Hindlimb muscle (tissue), 1 donor: ENCODE measurements around the gene TRIM2. TPM values are rescaled to one million over a fixed set of nuclear protein-coding genes. Genes with fewer than 3 reads are reported as not detected.
A peak's percentile ranks its signal among the peaks of the same experiment; 100 is the strongest.

Experiments
- DNase-seq: peaks from one replicate; pipeline ENCODE4 v3.0.0-alpha.2; 2013
- polyA plus RNA-seq: library from polyadenylated mRNA; unstranded; fragments of 120-200 nt; gene quantifications from one replicate; pipeline ENCODE4 v1.2.1, GENCODE V29; 2013; ENCODE audit not compliant: insufficient read length

TRIM2 gene
- polyA plus RNA-seq, 1 donor = 18.7 TPM

DNA sequence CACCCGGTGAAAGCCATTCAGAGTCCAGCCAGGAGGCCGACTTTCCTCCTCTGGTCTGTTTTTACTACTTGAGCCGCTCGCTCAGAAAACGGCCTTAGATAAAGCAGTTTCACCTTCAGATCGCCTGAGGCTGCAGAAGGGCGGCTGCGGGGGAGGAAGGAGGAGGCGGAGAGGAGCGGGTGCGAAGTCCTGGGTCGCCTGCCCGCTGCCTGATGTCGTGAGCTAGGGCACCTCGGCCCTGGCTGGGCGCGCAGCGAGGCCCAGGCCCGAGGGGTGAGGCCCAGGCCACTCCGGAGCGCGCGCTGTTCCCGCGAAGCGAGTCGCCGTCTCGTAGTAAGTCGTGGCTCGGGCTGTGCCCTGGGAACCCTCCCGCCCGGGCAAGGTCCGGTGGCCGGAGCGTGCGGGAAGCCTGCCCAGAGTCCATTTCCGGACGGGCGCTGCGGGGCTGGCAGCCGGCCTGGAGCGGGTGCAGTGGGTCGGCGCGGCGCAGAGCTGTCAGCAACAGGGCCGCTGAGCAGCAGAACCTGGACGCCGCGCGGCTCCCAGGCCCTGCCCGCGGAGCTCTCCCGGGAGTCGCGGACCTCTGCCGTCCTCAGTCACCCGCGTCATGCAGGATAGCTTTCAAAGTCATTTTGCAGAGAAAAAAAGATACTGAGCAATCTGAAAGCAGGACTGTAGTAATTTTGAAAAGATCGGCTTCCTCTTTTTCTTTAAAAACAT is 18.6 kb downstream of the TRIM2 start:
- peak; percentile 63 for DNase-seq

DNA sequence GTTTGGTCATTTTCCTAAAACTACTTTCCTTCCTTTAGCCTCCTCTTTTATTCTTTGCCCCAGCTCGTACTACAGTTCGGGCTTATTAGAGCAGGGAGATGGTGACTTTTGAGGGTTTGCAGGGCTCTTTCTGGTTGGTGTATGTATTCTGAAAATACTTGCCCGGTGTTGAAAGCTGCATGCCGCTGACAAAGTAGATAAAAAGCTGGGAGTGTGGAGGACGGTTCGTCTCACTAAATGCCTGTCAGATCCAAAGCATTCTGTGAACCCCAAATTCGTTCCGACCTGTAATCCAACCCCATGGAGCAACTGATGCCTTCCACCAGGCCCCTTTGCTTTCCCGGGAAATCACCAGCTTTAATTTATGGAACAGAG is 19.2 kb downstream of the TRIM2 start:
- DNase-seq = no peak

DNA sequence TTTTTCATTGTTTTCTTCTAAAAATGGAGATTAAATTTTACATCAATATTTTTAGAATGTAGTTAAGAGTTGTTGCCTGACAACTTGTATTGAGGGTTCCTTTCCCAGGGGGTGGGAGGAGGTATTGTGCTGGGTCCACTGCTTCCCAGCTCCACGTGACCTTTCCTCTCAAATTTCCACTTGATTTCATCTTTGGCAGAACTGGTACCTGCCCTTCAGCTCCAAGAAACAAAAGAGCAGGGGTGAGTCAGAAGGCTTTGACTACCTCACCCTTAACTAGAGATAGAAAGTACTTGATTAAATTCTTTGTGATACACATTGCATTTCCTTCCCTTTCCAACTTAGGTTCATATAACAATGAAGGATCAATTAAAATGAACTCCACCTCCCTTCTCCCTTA is 19.7 kb downstream of the TRIM2 start:
- no peak for DNase-seq

DNA sequence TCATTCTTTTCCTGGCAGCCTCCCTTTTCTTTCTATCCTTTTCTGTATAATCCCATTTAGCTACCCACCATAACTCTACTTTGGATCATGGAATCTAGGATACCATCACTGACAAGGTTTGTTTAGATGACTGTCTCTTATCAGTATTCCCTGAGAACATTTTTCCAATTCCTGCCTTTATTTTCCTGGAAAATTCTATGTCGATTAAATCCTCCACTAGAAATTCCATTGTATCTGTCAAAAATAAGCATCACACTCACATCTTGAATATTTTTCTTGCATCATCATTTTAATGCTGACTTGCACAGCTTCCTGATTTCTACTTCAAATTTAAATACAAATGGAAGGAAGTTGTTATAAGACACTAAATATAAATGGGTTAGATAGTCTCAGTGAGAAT is 20.2 kb downstream of the TRIM2 start:
- DNase-seq = no peak

DNA sequence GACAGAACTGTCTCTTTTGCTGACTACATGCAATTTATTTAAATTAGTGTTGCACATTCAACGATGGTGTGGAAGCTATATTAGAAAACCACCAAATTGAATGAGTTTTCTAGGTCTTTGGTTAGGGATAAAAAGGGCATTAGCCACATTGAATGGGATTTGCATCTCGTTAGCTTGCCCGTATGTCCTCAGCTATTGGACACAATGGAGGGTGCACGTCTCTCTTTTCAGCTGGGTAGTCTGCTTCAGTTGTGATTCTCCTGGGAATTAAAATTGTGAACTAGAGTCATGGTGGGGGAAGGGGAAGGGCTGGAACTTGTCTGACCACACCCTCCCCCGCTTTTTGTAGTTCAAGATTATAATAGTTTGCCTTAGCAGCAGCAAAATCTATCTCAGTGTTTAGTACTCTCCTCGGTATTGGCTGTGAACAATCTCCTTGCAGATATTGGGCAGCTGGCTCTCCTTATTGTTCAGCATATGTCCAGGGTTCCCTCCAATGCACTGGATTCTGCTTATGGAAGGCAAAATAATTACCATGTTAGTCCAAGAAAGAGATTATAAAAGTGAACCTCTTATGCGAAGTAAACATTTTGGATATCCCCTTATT is 23.3 kb downstream of the TRIM2 start:
- DNase-seq = no peak

DNA sequence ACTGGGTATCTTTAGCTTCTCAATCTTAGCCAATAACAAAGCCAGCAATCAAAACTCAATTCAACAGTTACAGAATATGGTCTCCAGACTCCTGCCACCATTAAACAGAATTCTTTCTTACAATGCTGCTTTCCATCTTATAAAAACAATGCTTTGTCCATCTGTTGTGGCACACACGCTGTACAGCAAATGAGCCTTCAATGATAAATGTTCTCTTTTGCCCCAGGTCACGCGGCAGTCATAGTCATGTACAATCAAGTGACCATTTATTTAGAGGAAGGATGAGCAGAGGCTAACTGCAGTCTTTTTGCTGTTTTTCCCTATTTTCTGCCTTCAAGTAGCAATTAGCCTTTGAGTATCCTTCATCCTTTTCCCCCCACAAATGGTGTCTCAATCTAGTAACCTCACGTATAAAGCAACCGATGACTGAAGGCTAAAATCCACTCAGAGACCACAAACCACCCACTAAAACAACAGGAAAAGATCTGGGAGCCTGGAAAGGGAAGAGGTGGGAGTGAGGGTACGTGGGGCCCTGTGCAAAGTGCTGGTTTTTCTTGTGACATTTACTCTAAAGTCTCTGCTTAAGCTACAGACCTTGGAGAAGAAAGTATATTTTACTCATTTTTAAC is 24.4 kb downstream of the TRIM2 start:
- no peak for DNase-seq

DNA sequence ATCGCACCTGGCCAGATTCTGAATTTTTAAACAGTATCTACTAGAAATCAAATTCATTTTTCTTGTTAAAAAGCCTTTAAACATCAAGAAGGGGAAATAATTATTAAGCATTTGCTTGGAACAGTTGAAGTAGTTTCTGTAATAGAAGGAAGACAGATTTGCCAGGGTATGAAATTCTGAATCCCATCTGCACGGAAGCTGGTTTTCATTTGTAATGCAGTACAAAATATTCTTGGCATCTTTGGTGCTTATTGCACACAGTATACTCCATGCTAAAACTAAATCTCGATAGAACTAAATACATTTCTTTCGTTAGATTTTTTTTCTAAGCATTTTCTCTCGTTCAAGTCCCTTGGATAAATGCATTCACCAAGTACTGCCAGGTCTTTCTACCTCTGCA is 25.3 kb downstream of the TRIM2 start:
- DNase-seq = no peak

DNA sequence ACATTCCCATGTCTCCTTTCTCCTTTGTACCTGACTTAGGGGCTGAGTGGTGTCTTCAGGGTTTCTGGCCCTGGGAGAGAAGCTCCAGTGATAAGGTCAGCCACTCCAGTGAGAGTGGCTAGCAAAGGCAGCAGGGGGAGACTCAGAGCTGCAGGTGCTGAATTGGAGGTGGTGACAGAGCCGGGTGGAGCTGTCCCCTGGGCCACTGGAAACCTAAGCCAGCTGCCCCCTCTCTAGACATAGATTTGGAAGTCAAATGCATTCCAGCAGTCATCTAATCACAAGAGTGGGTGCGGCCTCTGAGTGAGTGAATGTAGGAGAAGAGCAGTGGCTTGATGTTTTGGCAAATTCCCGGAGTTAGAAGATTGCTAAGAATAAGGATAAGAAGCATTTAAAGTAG is 28.5 kb downstream of the TRIM2 start:
- DNase-seq = no peak

DNA sequence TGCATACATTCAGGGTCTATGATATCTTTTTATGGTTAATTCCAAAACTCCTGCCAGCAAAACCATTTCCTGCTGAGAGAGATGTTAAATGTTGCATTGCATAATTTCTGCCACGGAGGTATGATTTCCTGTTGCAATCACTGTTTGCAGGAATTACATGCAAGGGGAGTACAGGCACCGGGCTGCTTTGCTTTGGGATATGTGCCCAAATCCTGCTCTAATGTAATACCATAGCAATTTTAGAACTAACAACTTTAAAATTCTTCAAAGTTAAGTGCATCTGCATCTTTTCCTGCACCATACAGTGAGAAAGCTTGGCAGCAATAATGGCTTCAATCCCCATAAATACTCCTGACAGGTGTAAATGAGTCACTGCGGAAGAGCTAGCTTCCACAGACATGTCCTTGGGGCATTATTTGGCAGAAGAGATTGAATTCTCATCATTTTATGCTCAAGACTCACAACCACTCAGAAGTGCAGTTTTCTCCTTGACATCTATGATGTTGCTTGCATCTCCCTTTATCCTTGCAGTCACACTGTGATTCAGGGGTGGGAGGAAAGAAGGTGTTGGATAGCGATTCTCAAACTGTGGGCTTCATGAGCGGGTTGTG is 29.6 kb downstream of the TRIM2 start:
- DNase-seq = peak; percentile 64

- DNase-seq = no peak
Observed at GRCh38 chr4:153234885-153235284, 30.6 kb downstream of the TRIM2 start.

- DNase-seq = no peak
Observed at GRCh38 chr4:153238135-153238919, 34.1 kb downstream of the TRIM2 start.

- no peak for DNase-seq
Observed at GRCh38 chr4:153239409-153239808, 35.2 kb downstream of the TRIM2 start.

GRCh38 chr4:153241295-153241694 is 37.1 kb downstream of the TRIM2 start:
- no peak for DNase-seq

- no peak for DNase-seq
Observed at GRCh38 chr4:153241970-153242838, 38.0 kb downstream of the TRIM2 start.

DNA sequence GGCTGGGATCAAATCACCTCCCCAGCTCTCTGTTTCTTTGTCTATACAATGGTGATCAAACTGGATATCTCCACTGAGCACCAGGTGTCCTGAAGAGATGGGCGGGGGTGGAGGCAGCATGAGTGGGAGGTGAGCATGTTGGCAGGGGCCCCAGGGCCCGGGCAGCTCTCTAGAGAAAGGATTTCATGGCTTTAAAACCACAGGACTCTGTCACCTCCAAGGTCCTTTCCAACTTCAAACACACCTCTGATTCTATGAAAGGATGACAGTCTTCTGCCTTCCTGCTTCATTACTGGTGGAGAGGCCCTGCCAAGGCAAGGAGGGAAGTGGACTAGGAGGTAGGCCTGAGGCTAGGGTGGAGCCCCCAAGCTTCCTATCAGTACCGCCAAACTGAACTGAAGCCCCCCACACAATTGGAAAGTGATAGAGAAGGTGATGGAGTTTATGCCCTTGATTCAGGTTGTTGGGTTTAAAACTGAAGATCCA is 38.6 kb downstream of the TRIM2 start:
- no peak for DNase-seq

DNA sequence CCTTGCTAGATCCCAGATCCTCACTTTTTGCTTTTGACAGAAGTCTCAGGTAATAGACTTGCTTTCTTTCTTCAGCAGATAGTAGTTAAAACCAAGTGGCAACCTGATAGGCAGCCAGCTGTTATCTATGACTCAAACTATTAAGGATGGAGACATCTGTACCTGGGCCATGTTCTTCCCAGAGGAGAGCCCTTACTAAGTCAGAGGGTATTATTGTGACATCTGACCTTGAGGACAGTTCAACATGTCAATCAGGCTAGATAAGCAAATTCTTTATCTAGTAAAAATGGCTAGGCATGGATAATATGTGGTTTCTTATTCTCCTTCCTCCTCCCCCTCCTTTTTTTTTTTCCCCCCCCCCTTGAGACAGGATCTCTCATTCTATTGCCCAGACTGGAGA is 39.2 kb downstream of the TRIM2 start:
- no peak for DNase-seq

DNA sequence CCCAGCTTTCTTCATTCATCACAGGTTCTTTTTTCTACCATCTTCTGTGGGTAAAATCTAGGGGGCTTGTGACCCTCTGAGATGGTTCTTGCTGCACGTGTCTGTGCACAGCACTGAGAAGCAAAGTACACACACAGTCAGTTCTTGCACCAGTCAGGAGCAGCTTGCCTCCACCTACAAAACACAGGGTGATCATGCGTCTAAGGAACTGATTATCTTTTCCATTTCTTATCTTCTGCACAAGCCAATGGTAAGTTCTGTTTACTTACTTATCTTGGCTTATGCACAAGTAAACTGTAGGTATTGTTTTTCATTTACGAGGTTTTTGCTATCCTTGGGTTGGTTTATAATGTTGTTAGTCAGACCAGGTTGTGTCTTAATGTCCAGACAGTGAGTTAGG is 40.7 kb downstream of the TRIM2 start:
- DNase-seq = no peak

DNA sequence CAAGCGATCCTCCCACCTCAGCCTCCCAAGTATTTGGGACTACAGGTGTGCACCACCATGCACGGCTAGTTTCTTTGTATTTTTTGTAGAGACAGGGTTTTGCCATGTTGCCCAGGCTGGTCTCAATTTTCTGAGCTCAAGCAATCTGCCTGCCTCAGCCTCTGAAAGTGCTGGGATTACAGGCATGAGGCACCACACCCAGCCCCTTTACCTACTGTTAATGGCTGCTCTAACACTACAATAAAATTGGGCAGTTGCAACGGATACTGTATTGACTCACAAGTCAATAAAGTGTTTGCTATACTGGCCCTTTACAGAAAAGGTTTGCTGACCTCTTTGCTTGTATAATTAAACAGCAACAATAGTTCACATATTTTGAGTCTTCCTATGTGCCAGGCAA is 41.5 kb downstream of the TRIM2 start:
- no peak for DNase-seq

- DNase-seq = no peak
Observed at GRCh38 chr4:153246446-153247115, 42.3 kb downstream of the TRIM2 start.

GRCh38 chr4:153247116-153247490 is 42.9 kb downstream of the TRIM2 start:
- no peak for DNase-seq

- DNase-seq = no peak
Observed at GRCh38 chr4:153248641-153249198, 44.5 kb downstream of the TRIM2 start.
